A673 (cell line): Measurements from ENCODE around the gene CPZ. TPM values are rescaled to one million over a fixed set of nuclear protein-coding genes. Genes with fewer than 3 reads are reported as not detected.

Experiments used
- BruUV-seq: library from RNA; stranded (reverse); fragments of 400-500 nt; replicated peaks from 2 replicates; lab custom pipeline; 2021; lab: Mats Ljungman, UMichigan
- CTCF ChIA-PET: fragments of 300-600 bp; sonication (Branson Sonifier 250); formaldehyde crosslinking; loops from one replicate; lab custom pipeline; 2022; ENCODE audit warnings: antibody characterized with exemption; lab: Charles Lee
- POLR2A ChIA-PET: fragments of 300-600 bp; sonication (Branson Sonifier 250); formaldehyde crosslinking; loops from one replicate; lab custom pipeline; 2022; ENCODE audit warnings: antibody characterized with exemption; ENCODE audit not compliant: low non-redundant PET; lab: Charles Lee
- DNase-seq: peaks from one replicate; pipeline ENCODE4 v3.0.0-alpha.2; 2015; ENCODE audit warnings: low spot score
- H3K27ac ChIP-seq: fragments of 200-600 bp; sonication (generic); 2 replicates; pipeline ENCODE4 v1.5.1; 2016; ENCODE audit warnings: mixed run types, low read depth, mild to moderate bottlenecking, mixed read lengths, antibody characterized with exemption, low read length; ENCODE audit not compliant: poor library complexity, severe bottlenecking
- H3K27me3 ChIP-seq: fragments of 200-600 bp; sonication (generic); replicated peaks from 2 replicates; pipeline ENCODE4 v1.6.1; 2017; ENCODE audit warnings: mixed run types, low read depth, mild to moderate bottlenecking, mixed read lengths, antibody characterized with exemption, low read length; ENCODE audit not compliant: insufficient read depth, poor library complexity
- H3K36me3 ChIP-seq: fragments of 200-600 bp; sonication (generic); 2 replicates; pipeline ENCODE4 v1.6.1; 2016; ENCODE audit warnings: mixed run types, mild to moderate bottlenecking, mixed read lengths, antibody characterized with exemption, low read length; ENCODE audit not compliant: insufficient read depth, poor library complexity, severe bottlenecking
- H3K4me1 ChIP-seq: fragments of 200-600 bp; sonication (generic); 2 replicates; pipeline ENCODE4 v1.6.1; 2017; ENCODE audit warnings: mixed run types, mild to moderate bottlenecking, mixed read lengths, antibody characterized with exemption, low read length; ENCODE audit not compliant: insufficient read depth, poor library complexity, severe bottlenecking
- H3K4me3 ChIP-seq: fragments of 200-600 bp; sonication (generic); 2 replicates; pipeline ENCODE4 v1.5.1; 2016; ENCODE audit warnings: low read depth, mixed run types, mild to moderate bottlenecking, mixed read lengths, low read length; ENCODE audit not compliant: poor library complexity, severe bottlenecking
- H3K9me3 ChIP-seq: fragments of 200-600 bp; sonication (generic); 2 replicates; pipeline ENCODE4 v1.6.1; 2016; ENCODE audit warnings: mixed run types, low read depth, mild to moderate bottlenecking, mixed read lengths, antibody characterized with exemption, low read length; ENCODE audit not compliant: poor library complexity, severe bottlenecking
- CTCF ChIP-seq: fragments of 300-800, 200-600 bp; sonication (generic); conservative IDR thresholded peaks from 2 replicates; pipeline ENCODE4 v1.5.1; 2017; ENCODE audit warnings: low read depth, mild to moderate bottlenecking, antibody characterized with exemption, low read length, moderate library complexity, mixed read lengths
- EZH2 ChIP-seq: fragments of 200-600 bp; sonication (generic); IDR thresholded peaks from 2 replicates; pipeline ENCODE4 v1.6.1; 2017; ENCODE audit warnings: borderline replicate concordance, low read depth, mild to moderate bottlenecking, mixed read lengths, antibody characterized with exemption, low read length; ENCODE audit not compliant: poor library complexity, severe bottlenecking
- intact Hi-C: fragments of 100-400 bp; cut with micrococcal nuclease; formaldehyde crosslinking; loops from one replicate; pipeline ENCODE4 v1.10.0; 2022; ENCODE audit not compliant: unreplicated experiment
- total RNA-seq: library from RNA; stranded (reverse); gene quantifications from 2 replicates; pipeline ENCODE4 v1.2.3, GENCODE V29; 2021

CPZ gene
- total RNA-seq, 1 experiment from 2014 or later = 0.34 TPM

GRCh38 chr4:8648816-8649630, 56.5 kb downstream of the CPZ start:
- BruUV-seq = no TSS peak

GRCh38 chr4:8649631-8650361, 57.2 kb downstream of the CPZ start:
- TF ChIP-seq EZH2 = no peak
- no peak for TF ChIP-seq CTCF
- Histone ChIP-seq H3K36me3 (no peaks in the 10 kb centered on the region), H3K4me3 (no peak overlapping the region), H3K27ac (no peak overlapping the region), H3K27me3 (peaks cover 67% of the 10 kb centered on the region), H3K4me1 (no peaks in the 10 kb centered on the region), H3K9me3 (no peaks in the 10 kb centered on the region)
- DNase-seq = no peak
- POLR2A ChIA-PET = interaction anchor here (0.7 kb wide), 1 partner anchor 710 kb away, joined by 4 read pairs; the partner anchor contains the start of gene AFAP1
- intact Hi-C loops = no loop called here
- no TSS peak for BruUV-seq
- CTCF ChIA-PET = no interaction called here

More at GRCh38 chr4:8648816-8649630, 56.5 kb downstream of the CPZ start:
- DNase-seq = no peak
- POLR2A ChIA-PET = interaction anchor here (0.7 kb wide), 1 partner anchor 709 kb away, joined by 4 read pairs; the partner anchor contains the start of gene AFAP1
- TF ChIP-seq EZH2 = no peak
- TF ChIP-seq CTCF = no peak
- H3K36me3 ChIP-seq = no peaks in the 10 kb centered on the region
- CTCF ChIA-PET = no interaction called here
- no peak overlapping the region for H3K4me3 ChIP-seq
- H3K27me3 ChIP-seq = peaks cover 67% of the 10 kb centered on the region
- no peaks in the 10 kb centered on the region for H3K4me1 ChIP-seq
- intact Hi-C loops = no loop called here
- H3K27ac ChIP-seq = no peak overlapping the region
- no peaks in the 10 kb centered on the region for H3K9me3 ChIP-seq

GRCh38 chr4:8651661-8652180, 59.2 kb downstream of the CPZ start:
- H3K4me3 ChIP-seq = no peak overlapping the region
- TF ChIP-seq CTCF (no peak), EZH2 (no peak)
- POLR2A ChIA-PET = no interaction called here
- peaks cover 69% of the 10 kb centered on the region for H3K27me3 ChIP-seq
- H3K9me3 ChIP-seq = no peaks in the 10 kb centered on the region
- H3K36me3 ChIP-seq = no peaks in the 10 kb centered on the region
- no TSS peak for BruUV-seq
- CTCF ChIA-PET = no interaction called here
- no peaks in the 10 kb centered on the region for H3K4me1 ChIP-seq
- intact Hi-C loops = no loop called here
- H3K27ac ChIP-seq = no peak overlapping the region
- DNase-seq = no peak
